HG03139 (cell line): ENCODE data around the gene MINK1.

Experiments used
- ATAC-seq: cut with Tn5 transposase; IDR thresholded peaks from one replicate; pipeline ENCODE4 v1.9.1; 2021; ENCODE audit not compliant: unreplicated experiment

The MINK1 gene

DNA sequence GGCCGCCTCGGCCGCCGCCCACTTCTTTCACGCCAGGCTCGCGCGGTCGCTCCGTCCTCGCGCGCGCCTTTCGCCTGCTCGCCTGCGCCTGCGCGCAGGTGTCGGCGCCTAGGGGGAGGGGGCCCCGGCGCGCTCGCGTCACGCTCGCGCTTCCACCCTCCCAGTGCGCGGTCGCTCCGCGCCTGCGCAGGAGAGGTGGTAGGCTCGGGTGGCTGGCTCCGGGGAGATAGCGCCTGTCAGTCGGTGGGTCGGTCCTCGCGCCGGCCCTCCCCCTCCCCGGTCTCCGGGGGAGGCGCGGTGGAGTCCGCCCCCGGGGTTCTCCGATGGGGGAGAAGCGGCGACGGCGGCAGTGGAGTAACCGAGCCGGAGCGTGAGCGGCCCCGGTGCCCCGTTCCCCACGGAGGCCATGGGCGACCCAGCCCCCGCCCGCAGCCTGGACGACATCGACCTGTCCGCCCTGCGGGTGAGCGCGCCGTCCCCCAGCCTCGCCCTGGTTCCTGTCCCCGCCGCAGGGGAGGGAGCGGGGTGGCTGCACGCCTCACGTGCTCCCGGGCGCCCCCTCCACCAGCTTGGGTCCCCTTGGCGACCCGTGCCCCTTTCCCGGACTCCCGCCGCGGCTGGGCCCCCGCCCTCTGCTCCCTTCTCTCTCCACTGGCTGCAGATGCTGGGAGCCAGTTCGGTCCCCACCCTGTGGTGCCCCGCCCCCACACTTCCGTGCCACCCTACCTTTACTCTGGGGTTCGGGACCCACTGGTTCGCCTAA, at the start of gene MINK1:
Gene MINK1, plus strand, starts transcription at position 163 of the 763 bp plus-strand sequence. Its CDS starts 244 bp downstream, at position 407.
- peak; percentile 81 for ATAC-seq

GRCh38 chr17:4785311-4786105, 47.6 kb upstream of the MINK1 start:
- no peak for ATAC-seq

- ATAC-seq = no peak
These were observed 47.0 kb upstream of the MINK1 start, which contains the start of gene VMO1 for GRCh38 chr17:4786106-4786511. VMO1 (minus strand) TSS chr17:4786364; CDS start chr17:4786352, 12 bp downstream.

DNA sequence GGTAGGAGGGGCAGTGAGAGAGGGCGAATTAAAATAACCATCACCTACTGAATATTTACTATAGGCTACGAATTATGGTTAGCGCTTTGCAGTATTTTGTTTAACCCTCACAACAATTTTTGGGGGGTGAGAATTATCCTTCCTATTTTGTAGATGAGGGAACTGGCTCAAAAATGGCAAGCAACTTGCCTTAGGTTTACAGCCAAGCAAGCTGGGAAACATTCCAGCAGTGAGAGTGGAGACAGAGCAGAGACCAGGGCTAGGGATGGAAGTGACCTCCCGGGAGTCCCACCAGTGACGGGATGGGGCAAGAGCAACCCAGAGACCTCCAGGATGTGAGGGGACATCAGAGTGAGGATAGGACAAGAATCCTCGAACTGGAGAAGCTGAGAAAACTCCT, 46.6 kb upstream of the MINK1 start:
- no peak for ATAC-seq

DNA sequence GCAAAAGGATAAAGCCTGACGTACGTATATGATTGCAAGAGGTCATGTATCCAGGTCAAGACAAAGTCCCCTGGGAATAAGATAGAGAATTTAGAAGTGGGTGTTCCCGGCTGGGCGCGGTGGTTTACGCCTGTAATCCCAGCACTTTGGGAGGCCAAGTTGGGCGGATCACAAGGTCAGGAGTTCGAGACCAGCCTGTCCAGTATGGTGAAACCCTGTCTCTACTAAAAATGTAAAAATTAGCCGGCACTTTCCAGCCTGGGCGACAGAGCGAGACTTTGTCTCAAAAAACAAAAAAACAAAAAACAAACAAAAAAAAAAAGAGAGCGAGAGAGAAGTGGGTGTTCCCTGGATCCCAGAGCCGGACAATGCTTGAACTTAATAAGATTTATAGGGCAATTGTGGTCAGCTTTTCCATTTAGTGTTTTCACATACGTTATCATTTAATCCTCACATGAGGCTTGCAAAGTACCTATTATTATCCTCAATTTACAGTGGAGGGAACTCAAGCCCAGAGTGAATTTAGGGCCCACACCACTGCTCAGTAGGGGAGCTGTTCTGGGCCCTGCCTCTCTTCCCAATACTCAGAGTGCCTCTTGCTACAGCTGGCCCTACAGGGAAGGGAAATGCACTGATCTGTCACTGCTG, 44.9 kb upstream of the MINK1 start:
- ATAC-seq = no peak

DNA sequence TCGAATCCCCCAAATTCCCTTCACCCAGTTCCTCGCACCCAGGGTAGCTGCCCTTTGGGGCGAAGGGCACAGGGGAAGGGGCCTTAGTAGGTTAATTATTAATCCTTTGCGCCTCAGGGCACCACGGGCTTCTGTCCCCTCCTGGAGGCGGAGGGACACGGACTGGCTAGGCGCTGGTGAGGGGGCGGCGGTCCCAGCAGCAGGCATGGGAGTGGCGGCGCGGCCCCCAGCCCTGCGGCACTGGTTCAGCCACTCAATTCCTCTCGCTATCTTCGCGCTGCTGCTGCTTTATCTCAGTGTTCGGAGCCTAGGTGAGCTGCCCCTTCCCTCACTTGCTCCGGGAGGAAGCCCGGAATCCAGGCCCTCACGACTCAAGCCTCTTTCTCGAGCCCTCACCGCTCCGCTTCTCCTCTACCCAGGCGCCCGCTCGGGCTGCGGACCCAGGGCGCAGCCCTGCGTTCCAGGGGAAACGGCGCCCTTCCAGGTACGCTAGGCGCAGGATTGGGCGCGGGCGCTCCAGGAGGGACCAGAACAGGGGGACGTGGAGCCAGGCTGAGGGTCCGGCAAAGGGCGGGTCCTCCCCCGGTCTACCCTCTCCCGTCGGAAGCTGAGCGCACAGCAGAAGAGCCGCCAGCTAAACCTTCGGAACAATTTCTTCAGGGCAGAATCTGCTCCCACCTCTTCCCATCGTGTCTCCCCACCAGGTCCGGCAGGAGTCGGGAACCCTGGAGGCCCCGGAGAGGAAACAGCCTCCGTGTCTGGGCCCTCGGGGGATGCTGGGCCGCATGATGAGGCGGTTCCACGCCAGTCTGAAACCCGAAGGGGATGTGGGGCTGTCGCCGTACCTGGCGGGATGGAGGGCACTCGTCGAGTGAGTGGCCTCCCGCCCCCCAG, 44.1 kb upstream of the MINK1 start, which contains the start of gene GLTPD2:
Gene GLTPD2, plus strand, starts transcription at position 158 of the 894 bp plus-strand sequence. Its CDS starts 48 bp downstream, at position 206.
- ATAC-seq = no peak

GRCh38 chr17:4789701-4789950, 43.5 kb upstream of the MINK1 start:
- ATAC-seq = no peak

GRCh38 chr17:4789951-4790704, 43.0 kb upstream of the MINK1 start:
- peak; percentile 81 for ATAC-seq

GRCh38 chr17:4790705-4791088, 42.4 kb upstream of the MINK1 start:
- ATAC-seq = no peak

DNA sequence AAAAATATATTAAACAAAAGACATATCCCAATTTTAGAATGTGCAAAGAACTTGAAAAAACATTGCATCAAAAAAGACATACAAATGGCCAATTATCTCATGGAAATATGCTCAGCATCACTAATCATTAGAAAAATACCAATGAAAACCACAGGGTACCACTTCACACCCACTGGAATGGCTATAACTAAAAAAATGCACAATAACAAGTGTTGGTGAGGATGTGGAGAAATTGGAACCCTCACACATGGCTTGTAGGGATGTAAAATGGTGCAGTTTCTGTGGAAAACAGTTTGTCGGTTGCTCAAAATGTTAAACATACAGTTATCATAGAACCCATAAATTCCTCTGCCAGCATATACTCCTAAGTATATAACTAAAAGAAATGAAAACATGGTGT, 38.0 kb upstream of the MINK1 start:
- ATAC-seq = no peak

GRCh38 chr17:4796552-4796920, 36.6 kb upstream of the MINK1 start:
- no peak for ATAC-seq

DNA sequence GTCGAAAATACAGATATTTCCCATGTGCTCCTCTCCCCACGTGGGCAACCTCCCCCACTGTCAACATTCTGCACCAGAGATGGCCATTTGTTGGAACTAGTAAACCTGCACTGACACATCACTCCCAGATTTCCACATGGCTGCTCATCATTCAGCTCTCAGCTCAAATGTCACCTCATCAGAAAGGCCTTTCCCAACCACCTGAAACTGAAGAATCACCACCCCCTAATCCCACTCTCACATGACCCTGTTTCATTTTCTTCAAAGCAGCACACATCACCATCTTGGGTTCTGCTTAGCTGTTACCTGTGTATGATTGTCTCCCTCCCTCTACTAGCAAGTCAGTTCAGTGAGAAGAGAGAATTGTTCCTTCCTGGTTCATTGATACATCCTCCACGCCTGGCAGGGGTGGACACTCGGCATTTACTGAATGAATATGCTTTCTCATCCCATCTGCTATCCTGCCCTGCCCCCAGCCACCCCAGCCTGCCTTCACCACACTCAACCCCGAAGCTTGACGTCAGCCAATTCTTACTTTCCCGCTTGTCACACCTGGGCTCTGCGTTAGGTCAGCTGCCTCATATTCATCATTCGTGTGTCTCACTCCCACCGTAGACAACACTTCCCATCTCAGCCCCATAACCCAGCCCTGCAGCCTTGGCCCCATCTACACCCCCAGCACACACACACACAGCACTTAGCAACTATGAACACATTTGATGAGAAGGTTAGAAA, 32.5 kb upstream of the MINK1 start:
- no peak for ATAC-seq

DNA sequence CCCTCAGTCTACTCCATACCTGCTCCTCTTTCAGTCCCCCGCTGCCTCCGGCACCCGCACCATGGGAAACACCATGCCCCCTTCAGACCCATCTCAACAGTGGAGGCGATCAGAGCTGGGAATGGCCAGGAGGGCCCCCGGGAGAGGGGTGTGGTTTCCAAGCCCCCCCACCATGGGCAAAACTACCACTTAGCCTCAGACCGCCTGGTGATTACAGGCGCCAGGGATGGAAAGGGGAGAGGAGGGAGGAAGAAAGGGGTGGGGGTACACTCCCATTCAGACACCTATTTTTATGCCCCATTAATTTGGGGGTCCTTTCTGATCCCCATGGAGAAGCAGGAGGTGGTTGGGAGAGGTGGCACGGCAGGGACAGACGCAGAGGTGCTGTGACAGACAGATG, 30.9 kb upstream of the MINK1 start, which contains the start of gene C17orf114:
Gene C17orf114, minus strand, starts transcription at position 101 of the 400 bp plus-strand sequence.
- ATAC-seq = no peak

GRCh38 chr17:4806456-4806776, 26.7 kb upstream of the MINK1 start:
- no peak for ATAC-seq

GRCh38 chr17:4806777-4807604, 26.1 kb upstream of the MINK1 start, which contains the start of gene PLD2:
PLD2 (plus strand) TSS chr17:4807152; CDS start chr17:4807773, 621 bp downstream.
- ATAC-seq = peak; percentile 74

GRCh38 chr17:4807605-4808377, 25.3 kb upstream of the MINK1 start:
- ATAC-seq = no peak

DNA sequence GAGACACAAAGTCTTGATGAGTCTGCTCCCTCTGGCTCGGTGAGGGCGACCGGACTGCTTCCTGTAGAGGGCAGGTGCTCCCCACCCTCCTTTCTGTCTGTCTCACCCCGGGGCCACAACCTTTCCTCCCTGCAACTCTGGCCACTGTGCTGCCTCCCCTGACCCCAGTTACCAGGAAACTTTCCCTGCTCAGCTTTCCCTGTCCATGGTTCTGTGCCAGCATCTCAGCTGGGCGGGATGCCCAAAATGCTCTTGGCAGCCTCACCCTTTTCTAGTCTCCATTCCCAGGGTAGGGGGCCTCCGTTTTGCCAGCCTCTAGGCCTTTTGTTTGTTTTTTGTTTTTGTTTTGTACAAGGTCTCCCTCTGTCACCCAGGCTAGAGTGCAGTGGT, 24.8 kb upstream of the MINK1 start:
- ATAC-seq = no peak
